WTC11 (cell line): ENCODE data around the gene TRAPPC8.

Source experiments
- ATF1 ChIP-seq: sonication (generic); formaldehyde crosslinking; IDR thresholded peaks from 2 replicates; pipeline ENCODE4 v1.8.1; 2023; ENCODE audit warnings: mild to moderate bottlenecking, moderate library complexity, missing genetic modification reagents
- CREM ChIP-seq: sonication (generic); formaldehyde crosslinking; IDR thresholded peaks from 2 replicates; pipeline ENCODE4 v1.8.1; 2022; ENCODE audit warnings: mild to moderate bottlenecking, missing genetic modification reagents, moderate library complexity
- CTCF ChIP-seq: fragments of 200-600 bp; IDR thresholded peaks from 2 replicates; pipeline ENCODE4 v1.8.0; 2022; ENCODE audit warnings: antibody characterized with exemption
- ELF4 ChIP-seq: sonication (generic); formaldehyde crosslinking; IDR thresholded peaks from 2 replicates; pipeline ENCODE4 v1.8.1; 2022; ENCODE audit warnings: low read depth, mild to moderate bottlenecking, moderate library complexity, missing genetic modification reagents
- JUN ChIP-seq: sonication (generic); formaldehyde crosslinking; IDR thresholded peaks from 2 replicates; pipeline ENCODE4 v1.8.0; 2023; ENCODE audit warnings: mild to moderate bottlenecking, missing genetic modification reagents
- SMAD3 ChIP-seq: sonication (generic); formaldehyde crosslinking; IDR thresholded peaks from 2 replicates; pipeline ENCODE4 v1.8.0; 2022; ENCODE audit warnings: missing genetic modification reagents, mild to moderate bottlenecking, borderline replicate concordance
- TEAD4 ChIP-seq: sonication (generic); formaldehyde crosslinking; IDR thresholded peaks from 2 replicates; pipeline ENCODE4 v1.8.0; 2022; ENCODE audit warnings: mild to moderate bottlenecking, missing genetic modification reagents
- ZNF232 ChIP-seq: sonication (generic); formaldehyde crosslinking; IDR thresholded peaks from 2 replicates; pipeline ENCODE4 v1.8.0; 2022; ENCODE audit warnings: mild to moderate bottlenecking, missing genetic modification reagents
- TF ChIP-seq, protein P1 (sequence below): sonication (generic); formaldehyde crosslinking; IDR thresholded peaks from 2 replicates; pipeline ENCODE4 v1.8.0; 2023; ENCODE audit warnings: missing genetic modification reagents

DNA sequence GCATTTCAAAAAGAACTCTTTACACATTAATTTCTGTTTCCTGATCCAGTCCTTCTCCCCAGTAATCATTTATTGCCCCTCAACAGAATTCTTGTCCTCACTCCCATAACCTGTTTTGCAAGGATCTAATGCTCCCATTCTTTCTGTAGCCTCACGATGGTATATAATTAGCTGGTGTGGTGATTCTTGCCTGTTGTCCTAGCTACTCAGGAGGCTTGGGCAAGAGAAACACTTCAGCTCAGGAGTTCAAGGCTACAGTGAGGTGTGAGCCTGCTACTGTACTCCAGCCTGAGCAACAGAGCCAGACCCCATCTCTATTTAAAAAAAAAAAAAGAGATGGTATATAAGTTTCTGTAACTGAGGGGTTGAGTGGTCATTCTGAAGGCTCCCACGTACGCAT, 7.7 kb upstream of the TRAPPC8 start:
- TF ChIP-seq CTCF (no peak), TEAD4 (CRISPR knock-in tag) (no peak), CREM (CRISPR knock-in tag) (no peak), ZNF232 (CRISPR knock-in tag) (no peak), ELF4 (CRISPR knock-in tag) (no peak), SMAD3 (no peak), JUN (CRISPR knock-in tag) (no peak), ATF1 (no peak)
- TF ChIP-seq, protein P1, sequence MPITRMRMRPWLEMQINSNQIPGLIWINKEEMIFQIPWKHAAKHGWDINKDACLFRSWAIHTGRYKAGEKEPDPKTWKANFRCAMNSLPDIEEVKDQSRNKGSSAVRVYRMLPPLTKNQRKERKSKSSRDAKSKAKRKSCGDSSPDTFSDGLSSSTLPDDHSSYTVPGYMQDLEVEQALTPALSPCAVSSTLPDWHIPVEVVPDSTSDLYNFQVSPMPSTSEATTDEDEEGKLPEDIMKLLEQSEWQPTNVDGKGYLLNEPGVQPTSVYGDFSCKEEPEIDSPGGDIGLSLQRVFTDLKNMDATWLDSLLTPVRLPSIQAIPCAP (CRISPR knock-in tag) = no peak
